OCI-LY7 (cell line): ENCODE measurements around the gene KIRREL3. TPM values are rescaled to one million over a fixed set of nuclear protein-coding genes. Genes with fewer than 3 reads are reported as not detected.

Experiments
- BruUV-seq: library from RNA; stranded (reverse); fragments of 400-500 nt; replicated peaks from 2 replicates; lab custom pipeline; 2021; lab: Mats Ljungman, UMichigan
- CTCF ChIA-PET: fragments of 300-600 bp; sonication (Branson Sonifier 250); formaldehyde crosslinking; loops from one replicate; lab custom pipeline; 2022; ENCODE audit warnings: antibody characterized with exemption; ENCODE audit not compliant: unreplicated experiment; lab: Charles Lee
- POLR2A ChIA-PET: fragments of 300-600 bp; sonication (Branson Sonifier 250); formaldehyde crosslinking; loops from one replicate; lab custom pipeline; 2022; ENCODE audit warnings: antibody characterized with exemption; lab: Charles Lee
- DNase-seq: peaks from one replicate; pipeline ENCODE4 v3.0.0-alpha.2; 2015; ENCODE audit warnings: low spot score
- H2AFZ ChIP-seq: fragments of 200-600 bp; sonication (generic), shearing (Covaris generic); 2 replicates; pipeline ENCODE4 v1.6.1; 2014; ENCODE audit warnings: mild to moderate bottlenecking, antibody characterized with exemption, low read length, moderate library complexity
- H3K27ac ChIP-seq: fragments of 200-600 bp; sonication (generic); 2 replicates; pipeline ENCODE4 v1.5.1; 2014; ENCODE audit warnings: mixed run types, low read depth, mild to moderate bottlenecking, moderate library complexity, low read length, inconsistent platforms; ENCODE audit not compliant: poor library complexity, severe bottlenecking
- H3K36me3 ChIP-seq: fragments of 200-600 bp; sonication (generic); 2 replicates; pipeline ENCODE4 v1.6.1; 2014; ENCODE audit warnings: mild to moderate bottlenecking, antibody characterized with exemption, low read length, moderate library complexity, mixed read lengths; ENCODE audit not compliant: insufficient read depth
- H3K4me1 ChIP-seq: fragments of 200-600 bp; sonication (generic); 2 replicates; pipeline ENCODE4 v1.5.1; 2014; ENCODE audit warnings: mild to moderate bottlenecking, low read length; ENCODE audit not compliant: insufficient read depth, poor library complexity, severe bottlenecking
- H3K4me2 ChIP-seq: fragments of 200-600 bp; sonication (generic); 2 replicates; pipeline ENCODE4 v1.6.1; 2014; ENCODE audit warnings: mild to moderate bottlenecking, low read length
- H3K4me3 ChIP-seq: fragments of 200-600 bp; sonication (generic); 2 replicates; pipeline ENCODE4 v1.5.1; 2014; ENCODE audit warnings: mild to moderate bottlenecking, low read depth, low read length; ENCODE audit not compliant: poor library complexity, severe bottlenecking
- H3K79me2 ChIP-seq: fragments of 200-600 bp; sonication (generic); 2 replicates; pipeline ENCODE4 v1.6.1; 2016; ENCODE audit warnings: low read depth, mild to moderate bottlenecking, low read length, moderate library complexity, mixed read lengths; ENCODE audit not compliant: insufficient read depth
- H3K9me2 ChIP-seq: fragments of 200-600 bp; sonication (generic); 2 replicates; pipeline ENCODE4 v1.6.1; 2016; ENCODE audit warnings: mild to moderate bottlenecking, low read length, mixed read lengths; ENCODE audit not compliant: insufficient read depth
- H3K9me3 ChIP-seq: fragments of 200-600 bp; sonication (generic); 2 replicates; pipeline ENCODE4 v1.6.1; 2014; ENCODE audit warnings: mild to moderate bottlenecking, mixed run types, low read length, mixed read lengths
- H4K20me1 ChIP-seq: fragments of 200-600 bp; sonication (generic); 2 replicates; pipeline ENCODE4 v1.6.1; 2014; ENCODE audit warnings: mild to moderate bottlenecking, antibody characterized with exemption, low read length, moderate library complexity, mixed read lengths; ENCODE audit not compliant: insufficient read depth
- EZH2phosphoT487 ChIP-seq: fragments of 200-600 bp; sonication (generic); IDR thresholded peaks from 2 replicates; pipeline ENCODE4 v1.6.1; 2018; ENCODE audit warnings: low read depth, borderline replicate concordance, mild to moderate bottlenecking, mixed run types, antibody characterized with exemption, low read length, moderate library complexity, mixed read lengths
- intact Hi-C: fragments of 100-400 bp; cut with micrococcal nuclease; formaldehyde crosslinking; loops from one replicate; pipeline ENCODE4 v1.10.0; 2022; ENCODE audit not compliant: unreplicated experiment
- total RNA-seq, 2 experiments: library from RNA; depleted of rRNA in 1 of 2; stranded (reverse); fragments of >200 nt in 1 of 2; shearing (Covaris generic) in 1 of 2; gene quantifications; 2 replicates each; pipeline ENCODE4 v1.2.3, GENCODE V29; 2014 to 2022
- TF ChIP-seq, protein P1 (sequence below): fragments of 200-600 bp; sonication (generic); conservative IDR thresholded peaks from 2 replicates; pipeline ENCODE4 v1.5.1; 2014; ENCODE audit warnings: mild to moderate bottlenecking, antibody characterized with exemption, low read length, moderate library complexity, mixed read lengths

KIRREL3 gene
- total RNA-seq, 2 experiments from 2014 or later, result not detected

DNA sequence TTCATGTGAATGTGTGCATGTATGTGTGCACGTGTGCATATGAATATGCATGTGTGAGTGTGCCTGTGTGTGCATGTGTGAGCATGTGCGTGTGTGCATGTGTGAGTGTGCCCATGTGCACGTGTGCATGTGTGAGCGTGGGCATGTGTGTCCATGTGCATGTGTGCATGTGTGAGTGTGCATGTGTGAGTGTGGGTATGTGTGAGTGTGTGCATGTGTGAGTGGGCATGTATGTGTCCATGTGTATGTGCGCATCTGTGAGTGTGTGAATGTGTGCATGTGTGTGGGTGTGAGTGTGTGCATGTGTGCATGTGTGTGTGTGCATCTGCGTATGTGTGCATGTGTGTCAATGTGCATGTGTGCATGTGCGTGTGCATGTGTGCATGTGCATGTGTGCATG, 550.4 kb downstream of the KIRREL3 start:
- CTCF ChIA-PET, result no interaction called here
- Histone ChIP-seq H4K20me1 (no peaks in the 10 kb centered on the region), H3K9me2 (no peaks in the 10 kb centered on the region), H3K4me1 (no peaks in the 10 kb centered on the region), H3K9me3 (peaks cover 9% of the 10 kb centered on the region), H3K4me3 (no peak overlapping the region), H2AFZ (no peak overlapping the region), H3K79me2 (no peaks in the 10 kb centered on the region), H3K36me3 (no peaks in the 10 kb centered on the region), H3K27ac (no peak overlapping the region), H3K4me2 (no peak overlapping the region)
- POLR2A ChIA-PET, result interaction anchor here (1.8 kb wide), 1 partner anchor 30 kb away, joined by 4 read pairs; no protein-coding TSS in a partner anchor
- BruUV-seq, result no TSS peak
- no peak for DNase-seq
- TF ChIP-seq EZH2phosphoT487, result no peak
- TF ChIP-seq, protein P1, sequence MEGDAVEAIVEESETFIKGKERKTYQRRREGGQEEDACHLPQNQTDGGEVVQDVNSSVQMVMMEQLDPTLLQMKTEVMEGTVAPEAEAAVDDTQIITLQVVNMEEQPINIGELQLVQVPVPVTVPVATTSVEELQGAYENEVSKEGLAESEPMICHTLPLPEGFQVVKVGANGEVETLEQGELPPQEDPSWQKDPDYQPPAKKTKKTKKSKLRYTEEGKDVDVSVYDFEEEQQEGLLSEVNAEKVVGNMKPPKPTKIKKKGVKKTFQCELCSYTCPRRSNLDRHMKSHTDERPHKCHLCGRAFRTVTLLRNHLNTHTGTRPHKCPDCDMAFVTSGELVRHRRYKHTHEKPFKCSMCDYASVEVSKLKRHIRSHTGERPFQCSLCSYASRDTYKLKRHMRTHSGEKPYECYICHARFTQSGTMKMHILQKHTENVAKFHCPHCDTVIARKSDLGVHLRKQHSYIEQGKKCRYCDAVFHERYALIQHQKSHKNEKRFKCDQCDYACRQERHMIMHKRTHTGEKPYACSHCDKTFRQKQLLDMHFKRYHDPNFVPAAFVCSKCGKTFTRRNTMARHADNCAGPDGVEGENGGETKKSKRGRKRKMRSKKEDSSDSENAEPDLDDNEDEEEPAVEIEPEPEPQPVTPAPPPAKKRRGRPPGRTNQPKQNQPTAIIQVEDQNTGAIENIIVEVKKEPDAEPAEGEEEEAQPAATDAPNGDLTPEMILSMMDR, result no peak
- intact Hi-C loops, result no loop called here

GRCh38 chr11:126446581-126446980, 554.0 kb downstream of the KIRREL3 start:
- no peak for DNase-seq
- Histone ChIP-seq H3K79me2 (no peaks in the 10 kb centered on the region), H3K4me3 (no peak overlapping the region), H3K27ac (no peak overlapping the region), H4K20me1 (no peaks in the 10 kb centered on the region), H3K9me2 (no peaks in the 10 kb centered on the region), H3K4me2 (no peak overlapping the region), H3K4me1 (peaks cover 21% of the 10 kb centered on the region), H2AFZ (no peak overlapping the region), H3K9me3 (peaks cover 9% of the 10 kb centered on the region), H3K36me3 (no peaks in the 10 kb centered on the region)
- CTCF ChIA-PET, result interaction anchor here (0.7 to 1.1 kb wide), 2 partner anchors 34 to 37 kb away, joined by 3 to 6 read pairs; no protein-coding TSS in a partner anchor
- BruUV-seq, result no TSS peak
- intact Hi-C loops, result loop anchor here (10.0 kb wide), 2 partner anchors 158 to 248 kb away; no protein-coding TSS in a partner anchor
- POLR2A ChIA-PET, result interaction anchor here (0.7 to 1.4 kb wide), 3 partner anchors 19 to 1336 kb away, joined by 3 to 4 read pairs (median 3); no protein-coding TSS in a partner anchor
- no peak for TF ChIP-seq EZH2phosphoT487
- TF ChIP-seq, protein P1, result no peak

DNA sequence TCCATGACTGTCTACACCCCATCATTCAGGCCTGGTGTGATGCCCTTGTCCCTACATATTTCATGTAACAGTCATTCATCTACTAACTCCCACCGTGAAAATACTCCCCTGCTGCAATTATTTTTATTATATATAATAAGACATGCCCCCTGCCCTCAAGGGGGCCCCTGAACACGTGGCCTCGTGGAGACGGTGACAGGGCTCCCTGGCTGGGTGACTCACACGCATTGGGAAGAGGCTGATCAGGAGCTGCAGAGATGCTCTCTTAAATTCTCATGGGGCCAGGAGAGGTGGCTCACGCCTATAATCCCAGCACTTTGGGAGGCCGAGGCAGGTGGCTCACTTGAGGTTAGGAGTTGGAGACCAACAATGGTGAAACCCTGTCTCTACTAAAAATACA, 556.5 kb downstream of the KIRREL3 start:
- BruUV-seq, result no TSS peak
- Histone ChIP-seq H3K9me3 (no peaks in the 10 kb centered on the region), H3K4me3 (no peak overlapping the region), H3K4me1 (peaks cover 32% of the 10 kb centered on the region), H3K27ac (no peak overlapping the region), H3K79me2 (no peaks in the 10 kb centered on the region), H4K20me1 (no peaks in the 10 kb centered on the region), H3K4me2 (no peak overlapping the region), H2AFZ (no peak overlapping the region), H3K9me2 (no peaks in the 10 kb centered on the region), H3K36me3 (no peaks in the 10 kb centered on the region)
- CTCF ChIA-PET, result interaction anchor here (1.0 to 6.3 kb wide), 2 partner anchors 23 to 36 kb away, joined by 6 to 59 read pairs; no protein-coding TSS in a partner anchor
- POLR2A ChIA-PET, result interaction anchor here (0.7 to 3.2 kb wide), 3 partner anchors 11 to 37 kb away, joined by 3 to 18 read pairs (median 3); no protein-coding TSS in a partner anchor
- TF ChIP-seq EZH2phosphoT487, result no peak
- TF ChIP-seq, protein P1, result no peak
- DNase-seq, result no peak
- intact Hi-C loops, result loop anchor here (10.0 kb wide), 2 partner anchors 161 to 251 kb away; no protein-coding TSS in a partner anchor
